ENCODE measurements around the gene SULT2B1.

Gene SULT2B1

DNA sequence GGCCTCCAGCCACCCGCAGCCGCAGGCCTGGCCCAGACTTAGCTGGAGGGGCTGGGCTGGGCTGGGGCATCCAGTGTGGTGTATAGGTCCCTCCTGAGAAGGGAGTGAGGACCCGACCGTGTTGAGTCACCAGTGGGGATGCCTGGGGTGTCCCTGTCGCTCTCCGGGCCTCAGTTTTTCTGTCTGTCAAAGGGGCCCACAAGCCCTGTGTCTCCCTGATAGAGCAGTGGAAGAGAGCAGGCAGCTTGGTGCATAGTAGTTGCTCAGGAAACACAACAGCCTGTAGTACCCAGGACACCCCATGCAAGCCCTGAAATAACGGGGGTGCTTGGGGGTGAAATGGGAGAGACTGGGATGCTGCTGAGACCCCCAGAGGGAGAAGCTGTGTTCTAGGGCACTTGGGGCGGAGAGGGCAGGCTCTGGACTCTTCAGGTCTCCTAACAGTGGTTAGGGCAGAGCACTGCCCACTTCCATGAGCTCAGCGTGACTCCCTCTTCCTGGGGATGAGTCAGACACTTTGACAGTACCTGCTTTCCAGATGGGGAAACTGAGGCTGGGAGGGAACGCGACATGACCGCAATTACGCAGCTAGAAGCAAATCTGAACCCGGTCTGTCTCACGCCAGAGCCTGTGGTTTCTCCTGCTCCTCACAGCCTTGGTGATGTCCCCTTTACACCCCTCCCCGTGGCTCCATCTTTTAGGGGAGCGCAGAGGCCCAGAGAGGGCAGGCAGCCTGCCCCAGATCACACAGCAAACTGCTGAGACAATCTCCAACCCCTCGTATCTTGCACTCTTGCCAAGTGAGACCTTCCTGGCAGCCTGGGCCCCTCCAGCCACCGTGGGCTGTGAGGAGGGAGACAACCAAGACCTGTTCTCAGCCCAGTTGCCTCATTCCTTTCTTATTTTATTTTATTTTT, 692 bp downstream of the SULT2B1 start:
- no peak for TF ChIP-seq CTCF (IDR thresholded peaks at IDR 0.05; ENCODE audit: borderline replicate concordance, insufficient read depth, low read depth, low read length)

GRCh38 chr19:48553676-48554384, 1.9 kb downstream of the SULT2B1 start:
- H3K4me3 ChIP-seq (ENCODE audit: low read depth, low read length), result no peak overlapping the region
- no peak for TF ChIP-seq CTCF (IDR thresholded peaks at IDR 0.05; ENCODE audit: borderline replicate concordance, insufficient read depth, low read depth, low read length)

More for the DNA sequence above, 692 bp downstream of the SULT2B1 start:
- H3K4me3 ChIP-seq (ENCODE audit: low read depth, low read length), result no peak overlapping the region

GRCh38 chr19:48554385-48555091, 2.6 kb downstream of the SULT2B1 start:
- H3K4me3 ChIP-seq (ENCODE audit: low read depth, low read length), result no peak overlapping the region
- TF ChIP-seq CTCF (IDR thresholded peaks at IDR 0.05; ENCODE audit: borderline replicate concordance, insufficient read depth, low read depth, low read length), result no peak

DNA sequence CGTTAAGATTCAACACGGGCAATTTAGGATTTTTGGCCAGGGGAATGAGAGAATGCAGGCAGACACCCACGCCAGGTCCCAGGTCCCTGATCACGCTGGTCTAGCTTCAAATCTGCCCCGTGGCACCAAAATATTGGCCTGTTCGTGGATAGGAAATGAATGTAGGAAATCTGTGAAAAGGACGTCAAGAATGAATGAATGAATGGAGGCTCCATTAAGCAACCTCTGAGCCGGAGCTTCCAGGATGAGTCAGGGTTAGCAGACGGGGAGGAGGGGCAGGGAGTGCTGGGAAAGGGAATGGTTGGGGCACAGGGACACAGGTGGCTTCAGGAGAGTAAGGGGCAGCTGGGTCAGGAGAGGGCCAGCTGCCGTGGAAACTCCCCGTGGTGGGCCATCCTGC, 4.2 kb downstream of the SULT2B1 start:
- no peak for TF ChIP-seq CTCF (IDR thresholded peaks at IDR 0.05; ENCODE audit: borderline replicate concordance, insufficient read depth, low read depth, low read length)
- no peak overlapping the region for H3K4me3 ChIP-seq (ENCODE audit: low read depth, low read length)

DNA sequence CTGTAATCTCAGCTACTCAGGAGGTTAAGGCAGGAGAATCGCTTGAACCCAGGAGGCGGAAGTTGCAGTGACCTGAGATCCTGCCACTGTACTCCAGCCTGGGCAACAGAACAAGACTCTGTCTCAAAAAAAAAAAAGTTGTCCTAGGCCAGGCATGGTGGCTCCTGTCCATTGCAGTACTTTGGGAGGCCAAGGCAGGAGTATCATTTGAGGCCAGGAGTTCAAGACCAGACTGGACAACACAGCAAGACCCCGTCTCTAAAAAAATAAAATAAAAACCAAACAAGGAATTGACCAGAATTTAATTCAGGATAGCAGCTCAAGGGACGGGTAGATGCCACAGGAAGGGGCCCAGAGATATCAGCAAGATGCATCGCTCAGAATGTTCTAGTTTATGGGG, 4.9 kb downstream of the SULT2B1 start:
- no peak overlapping the region for H3K4me3 ChIP-seq (ENCODE audit: low read depth, low read length)
- TF ChIP-seq CTCF (IDR thresholded peaks at IDR 0.05; ENCODE audit: borderline replicate concordance, insufficient read depth, low read depth, low read length), result no peak

DNA sequence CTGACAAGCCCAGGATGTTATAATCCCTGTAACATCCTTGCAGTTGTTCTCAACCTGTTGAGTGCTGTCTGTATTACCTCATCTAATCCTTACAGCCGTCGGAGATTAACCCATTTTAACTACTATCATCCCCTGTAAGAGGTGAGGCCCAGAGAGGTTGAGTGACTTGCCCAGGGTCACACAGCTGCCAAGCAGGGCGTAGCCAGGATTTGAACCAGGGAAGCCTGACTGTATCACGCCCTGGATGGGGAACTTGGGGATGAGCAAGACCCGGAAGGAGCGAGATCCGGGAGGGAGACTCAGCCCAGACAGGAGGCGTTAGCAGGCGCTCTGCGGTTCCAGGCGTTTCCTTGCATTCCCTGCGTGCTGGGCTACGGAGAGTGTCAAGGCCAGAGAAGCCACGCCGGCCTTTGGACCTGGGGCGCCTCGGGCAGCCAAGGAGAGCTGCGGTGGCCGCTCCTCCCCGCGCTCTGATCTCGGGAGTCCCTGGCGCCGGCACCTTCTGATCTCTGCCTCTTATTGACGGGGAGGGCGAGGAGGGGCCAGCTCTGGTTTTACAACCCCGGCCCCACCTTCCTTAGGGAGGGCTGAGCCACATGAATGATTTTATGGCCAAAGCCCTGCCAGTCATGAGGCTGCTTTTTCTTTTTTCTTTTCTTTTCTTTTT, 6.2 kb downstream of the SULT2B1 start:
- no peak overlapping the region for H3K4me3 ChIP-seq (ENCODE audit: low read depth, low read length)
- TF ChIP-seq CTCF (IDR thresholded peaks at IDR 0.05; ENCODE audit: borderline replicate concordance, insufficient read depth, low read depth, low read length), result no peak

Measured in GM12875 (cell line).